Naive thymus-derived CD8-positive, alpha-beta T cell (primary cell): ENCODE data around the gene F11R. TPM values are rescaled to one million over a fixed set of nuclear protein-coding genes. Genes with fewer than 3 reads are reported as not detected.

Source experiments
- ATAC-seq, 2 donors: fragments of 150-1000 bp; cut with Tn5 transposase in 1 of 2; sonication (Bioruptor Pico), chemical (Tn5 transposase) in 1 of 2; 1 replicate in 1 of 2; 2 replicates in 1 of 2; pipeline ENCODE4 v1.10.0; 2021; ENCODE audit warnings: mild to moderate bottlenecking in 2 of 2, moderate library complexity in 2 of 2
- POLR2A ChIA-PET: fragments of 350-600 bp; sonication (Branson Sonifier 250); formaldehyde crosslinking; loops from one replicate; lab custom pipeline; 2021; ENCODE audit warnings: antibody characterized with exemption; lab: Charles Lee
- DNase-seq, 10 donors: peaks; one replicate each; pipeline versions ENCODE4 v3.0.0 to v3.0.0-alpha.2; 2020 to 2022
- H3K27ac Mint-ChIP-seq, 10 donors: one replicate each; pipeline ENCODE4 v1.8.0; 2020 to 2022; ENCODE audit warnings: mild to moderate bottlenecking in 10 of 10, mixed read lengths in 10 of 10, moderate library complexity in 4 of 10, inconsistent platforms in 1 of 10
- H3K27me3 Mint-ChIP-seq, 5 donors: one replicate each; pipeline ENCODE4 v1.8.0; 2021 to 2022; ENCODE audit warnings: mixed read lengths in 5 of 5
- H3K36me3 Mint-ChIP-seq, 3 donors: one replicate each; pipeline ENCODE4 v1.8.0; 2020 to 2022; ENCODE audit warnings: mixed read lengths in 3 of 3, mild to moderate bottlenecking in 2 of 3, inconsistent platforms in 1 of 3
- H3K4me1 Mint-ChIP-seq, 4 donors: one replicate each; pipeline ENCODE4 v1.8.0; 2021 to 2022; ENCODE audit warnings: mixed read lengths in 4 of 4
- H3K4me3 Mint-ChIP-seq, 10 donors: one replicate each; pipeline ENCODE4 v1.8.0; 2020 to 2022; ENCODE audit warnings: mild to moderate bottlenecking in 10 of 10, mixed read lengths in 10 of 10, moderate library complexity in 6 of 10, inconsistent platforms in 1 of 10
- H3K9me3 Mint-ChIP-seq, 9 donors: one replicate each; pipeline ENCODE4 v1.8.0; 2020 to 2022; ENCODE audit warnings: mixed read lengths in 9 of 9, mild to moderate bottlenecking in 3 of 9, inconsistent platforms in 1 of 9, moderate library complexity in 1 of 9
- polyA plus RNA-seq, 3 donors: library from polyadenylated mRNA; unstranded; fragments of 300-500 nt; fragmentation: Illumina TruSeq; gene quantifications; one replicate each; pipeline ENCODE4 v1.2.3, GENCODE V29; 2021
- total RNA-seq, 8 experiments: library from RNA in 2 of 8; stranded (reverse) in 2 of 8; gene quantifications; one replicate each; pipeline ENCODE4 v1.2.3 and lab custom pipeline; 2021 to 2026

F11R gene
- total and polyA plus RNA-seq, 5 experiments from 2014 or later: 6.7 to 16.4 (median 9.0) TPM

- no peaks in the 10 kb centered on the region for H3K27me3 Mint-ChIP-seq
- H3K27ac Mint-ChIP-seq: peak overlapping the region in 5 of 10 donors; percentile 44 to 73 (median 59)
- DNase-seq (no peak), ATAC-seq (no peak)
- POLR2A ChIA-PET: interaction anchor here (1.1 to 1.8 kb wide), 5 partner anchors 8 to 44 kb away, joined by 3 to 9 read pairs (median 4); partner anchors contain the start of genes ARHGAP30, KLHDC9 and USF1
- H3K4me1 Mint-ChIP-seq: peaks cover 19 to 49% (median 41%) of the 10 kb centered on the region in 4 donors
- peaks cover 5 to 94% (median 22%) of the 10 kb centered on the region in 3 donors for H3K36me3 Mint-ChIP-seq
- H3K4me3 Mint-ChIP-seq: no peak overlapping the region
- no peaks in the 10 kb centered on the region for H3K9me3 Mint-ChIP-seq
These were observed 33.3 kb upstream of the F11R start for GRCh38 chr1:161054232-161054631.

DNA sequence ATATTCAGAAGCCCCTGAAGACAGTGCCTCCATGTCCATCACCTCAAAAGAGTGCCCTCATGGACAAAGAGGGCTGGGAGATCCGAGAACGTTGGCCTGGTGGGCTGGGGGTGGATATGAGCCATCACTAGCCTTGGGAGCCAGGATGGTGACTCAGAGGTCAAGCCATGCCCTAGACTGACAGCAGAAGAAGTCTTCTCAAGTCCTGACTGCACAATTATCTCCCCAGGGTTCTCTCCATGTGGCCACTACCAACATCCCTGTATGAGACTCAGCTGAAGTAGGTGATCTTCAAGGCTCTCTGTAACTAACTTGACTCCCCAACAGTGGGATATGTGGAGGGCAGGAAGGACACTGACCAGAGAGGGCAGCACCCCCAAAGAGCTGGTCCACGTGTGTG, 31.9 kb upstream of the F11R start:
- H3K36me3 Mint-ChIP-seq: peaks cover 5 to 93% (median 22%) of the 10 kb centered on the region in 3 donors
- POLR2A ChIA-PET: no interaction called here
- no peaks in the 10 kb centered on the region for H3K27me3 Mint-ChIP-seq
- H3K4me1 Mint-ChIP-seq: peaks cover 26 to 52% (median 47%) of the 10 kb centered on the region in 4 donors
- ATAC-seq: no peak
- peak overlapping the region in 9 of 10 donors; percentile 13 to 90 (median 75) for H3K27ac Mint-ChIP-seq
- H3K4me3 Mint-ChIP-seq: no peak overlapping the region
- DNase-seq: no peak
- H3K9me3 Mint-ChIP-seq: no peaks in the 10 kb centered on the region

GRCh38 chr1:161051219-161051618, 30.3 kb upstream of the F11R start:
- DNase-seq: no peak
- no peak overlapping the region for H3K4me3 Mint-ChIP-seq
- H3K9me3 Mint-ChIP-seq: no peaks in the 10 kb centered on the region
- no peak for ATAC-seq
- H3K27me3 Mint-ChIP-seq: no peaks in the 10 kb centered on the region
- POLR2A ChIA-PET: interaction anchor here (0.8 to 15.7 kb wide), 3 partner anchors 10 to 18 kb away, joined by 3 to 429 read pairs (median 4); partner anchors contain the start of gene ARHGAP30
- peaks cover 0 to 86% (median 19%) of the 10 kb centered on the region in 3 donors for H3K36me3 Mint-ChIP-seq
- peaks cover 22 to 48% (median 41%) of the 10 kb centered on the region in 4 donors for H3K4me1 Mint-ChIP-seq
- peak overlapping the region in 1 of 10 donors; percentile 59 for H3K27ac Mint-ChIP-seq

GRCh38 chr1:161048949-161049722, 28.2 kb upstream of the F11R start:
- H3K36me3 Mint-ChIP-seq: peaks cover 0 to 74% (median 18%) of the 10 kb centered on the region in 3 donors
- POLR2A ChIA-PET: interaction anchor here (0.5 to 15.7 kb wide), 4 partner anchors 10 to 400 kb away, joined by 4 to 429 read pairs (median 4); partner anchors contain the start of genes ARHGAP30 and TSTD1
- no peaks in the 10 kb centered on the region for H3K9me3 Mint-ChIP-seq
- ATAC-seq (no peak), DNase-seq (no peak)
- no peaks in the 10 kb centered on the region for H3K27me3 Mint-ChIP-seq
- no peak overlapping the region for H3K4me3 Mint-ChIP-seq
- peaks cover 33 to 60% (median 47%) of the 10 kb centered on the region in 4 donors for H3K4me1 Mint-ChIP-seq
- H3K27ac Mint-ChIP-seq: peak overlapping the region in 9 of 10 donors; percentile 52 to 98 (median 78)

DNA sequence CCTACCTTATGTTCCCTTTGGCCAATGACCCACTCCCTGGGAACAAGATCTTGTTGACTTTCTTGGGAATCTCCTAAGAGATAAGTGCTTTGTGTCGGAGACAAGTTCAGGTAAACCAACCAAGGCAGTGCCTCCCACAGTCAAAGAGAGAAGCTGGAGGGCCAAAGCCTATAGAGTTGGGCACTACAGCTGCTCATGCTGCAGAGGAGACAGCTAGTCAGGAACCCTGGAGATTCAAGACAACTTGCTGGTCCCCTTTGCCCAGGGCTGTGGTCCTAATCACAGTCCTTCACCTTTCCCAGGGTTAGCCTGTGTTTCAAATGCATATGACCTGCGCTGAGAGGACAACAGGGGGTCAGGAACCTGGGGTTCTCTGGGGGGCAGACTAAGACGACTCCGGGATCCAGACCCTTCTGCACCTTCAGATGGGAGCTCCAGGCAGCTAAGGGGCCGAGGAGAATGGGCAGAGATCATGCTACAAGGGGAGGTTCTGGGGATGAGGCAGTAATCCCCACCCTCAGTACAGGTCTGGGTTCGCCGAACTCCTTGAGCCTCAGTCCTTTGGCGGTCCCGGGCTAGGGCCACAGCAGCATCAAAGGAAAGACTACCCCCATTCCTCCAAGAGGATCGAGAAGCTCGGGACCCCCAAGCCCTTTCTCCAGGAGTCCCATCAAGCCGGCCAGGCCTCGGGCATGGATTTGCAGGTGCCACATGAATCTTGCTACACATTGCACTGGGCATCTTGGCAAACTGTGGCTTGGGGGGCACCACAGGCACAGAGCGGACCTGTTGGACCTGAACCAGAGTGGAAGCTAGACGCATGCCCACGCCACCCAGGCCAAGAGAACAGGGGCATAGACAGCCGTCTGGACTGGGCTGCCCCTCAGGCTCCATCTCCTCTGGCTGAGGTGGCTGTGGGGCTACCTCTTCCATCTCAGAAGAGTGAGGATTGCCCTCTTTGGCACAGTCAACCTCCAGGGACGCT, 26.8 kb upstream of the F11R start:
- Mint-ChIP-seq H3K36me3 (peaks cover 2 to 68% (median 14%) of the 10 kb centered on the region in 3 donors), H3K4me1 (peaks cover 31 to 63% (median 48%) of the 10 kb centered on the region in 4 donors), H3K27me3 (no peaks in the 10 kb centered on the region), H3K4me3 (peak overlapping the region in 3 of 10 donors; percentile 13 to 54 (median 45)), H3K27ac (peak overlapping the region; percentile 79 to 100 (median 98)), H3K9me3 (no peaks in the 10 kb centered on the region)
- DNase-seq: no peak
- ATAC-seq: no peak
- POLR2A ChIA-PET: interaction anchor here (0.6 to 15.7 kb wide), 9 partner anchors 10 to 154 kb away, joined by 3 to 429 read pairs (median 15); partner anchors contain the start of genes ARHGAP30, KLHDC9, NDUFS2 and NIT1

- peaks cover 4 to 68% (median 16%) of the 10 kb centered on the region in 3 donors for H3K36me3 Mint-ChIP-seq
- no peak for DNase-seq
These were observed 25.8 kb upstream of the F11R start for GRCh38 chr1:161046605-161047228.

DNA sequence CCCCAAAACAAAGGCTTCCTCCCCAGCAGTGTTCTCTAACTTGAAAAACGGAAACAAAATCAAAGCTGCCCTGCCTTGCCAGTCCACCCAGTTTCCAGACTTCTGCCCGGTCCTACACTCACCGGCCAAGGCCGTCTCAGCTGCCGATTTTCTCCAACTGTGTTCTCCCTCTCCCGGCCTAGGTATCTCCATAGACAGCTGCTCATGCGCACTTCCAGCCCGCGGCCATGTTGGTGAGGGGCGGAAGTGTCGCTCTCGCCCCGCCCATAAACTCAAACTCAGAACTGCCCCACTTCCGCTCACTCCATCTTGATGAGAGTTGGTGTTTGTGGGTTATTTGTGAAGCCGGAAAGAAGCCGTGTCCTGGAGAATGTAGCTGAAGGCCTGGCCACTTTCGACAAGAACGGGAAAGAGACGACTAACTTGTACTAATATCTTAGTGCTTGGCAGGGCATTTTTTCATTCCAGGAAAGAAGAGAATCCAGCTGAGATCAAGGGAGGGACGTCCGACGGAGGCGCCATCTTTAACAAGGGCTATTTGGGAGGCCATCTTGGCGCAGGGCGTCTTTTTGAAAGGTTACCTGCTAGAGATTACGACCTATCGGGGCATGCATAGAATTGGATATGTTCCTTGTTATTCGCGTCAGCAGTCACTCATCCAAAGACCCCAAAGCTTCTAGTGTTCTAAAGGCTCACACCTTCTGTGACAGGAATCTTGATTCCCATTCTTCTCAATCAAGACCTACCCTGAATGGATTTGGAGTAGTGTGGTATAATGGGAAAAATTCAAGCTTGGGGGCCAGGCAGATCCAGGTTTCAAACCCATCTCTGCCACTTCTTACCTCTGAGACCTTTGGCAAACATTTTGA, 25.0 kb upstream of the F11R start, which contains the start of gene USF1:
TSS of gene USF1 (minus strand) at position 242 of the 869 bp plus-strand sequence. CDS start 2,702 bp downstream, outside the sequence.
- Mint-ChIP-seq H3K27me3 (no peaks in the 10 kb centered on the region), H3K4me1 (peaks cover 33 to 74% (median 56%) of the 10 kb centered on the region in 4 donors), H3K4me3 (peak within 1 kb of the TSS; percentile 91 to 100 (median 96)), H3K9me3 (no peaks in the 10 kb centered on the region), H3K36me3 (peaks cover 4 to 68% (median 19%) of the 10 kb centered on the region in 3 donors), H3K27ac (peak within 1 kb of the TSS; percentile 97 to 100 (median 99))
- DNase-seq: peak; percentile 78 to 96 (median 93)
- POLR2A ChIA-PET: interaction anchor here (0.6 to 15.7 kb wide), 30 partner anchors 8 to 343 kb away, joined by 3 to 429 read pairs (median 6); partner anchors contain the start of genes ARHGAP30, DEDD, F11R and KLHDC9
- ATAC-seq: peak; percentile 70 to 81

More at GRCh38 chr1:161046605-161047228, 25.8 kb upstream of the F11R start:
- peak overlapping the region; percentile 97 to 100 (median 99) for H3K27ac Mint-ChIP-seq
- POLR2A ChIA-PET: interaction anchor here (0.6 to 15.7 kb wide), 21 partner anchors 8 to 250 kb away, joined by 3 to 429 read pairs (median 9); partner anchors contain the start of genes ARHGAP30, DEDD, F11R and KLHDC9
- no peaks in the 10 kb centered on the region for H3K9me3 Mint-ChIP-seq
- no peaks in the 10 kb centered on the region for H3K27me3 Mint-ChIP-seq
- peaks cover 30 to 67% (median 51%) of the 10 kb centered on the region in 4 donors for H3K4me1 Mint-ChIP-seq
- no peak for ATAC-seq
- peak overlapping the region; percentile 65 to 100 (median 95) for H3K4me3 Mint-ChIP-seq

- ATAC-seq: peak; percentile 54 to 65
- peak; percentile 44 to 87 (median 65) for DNase-seq
- Mint-ChIP-seq H3K27me3 (no peaks in the 10 kb centered on the region), H3K4me3 (peak overlapping the region; percentile 91 to 100 (median 96)), H3K9me3 (no peaks in the 10 kb centered on the region), H3K4me1 (peaks cover 33 to 77% (median 56%) of the 10 kb centered on the region in 4 donors), H3K27ac (peak overlapping the region; percentile 97 to 100 (median 99)), H3K36me3 (peaks cover 4 to 67% (median 21%) of the 10 kb centered on the region in 3 donors)
- POLR2A ChIA-PET: interaction anchor here (0.6 to 15.7 kb wide), 27 partner anchors 7 to 344 kb away, joined by 3 to 429 read pairs (median 7); partner anchors contain the start of genes ARHGAP30, DEDD, F11R and KLHDC9
These were observed 24.2 kb upstream of the F11R start for GRCh38 chr1:161044908-161045735.

DNA sequence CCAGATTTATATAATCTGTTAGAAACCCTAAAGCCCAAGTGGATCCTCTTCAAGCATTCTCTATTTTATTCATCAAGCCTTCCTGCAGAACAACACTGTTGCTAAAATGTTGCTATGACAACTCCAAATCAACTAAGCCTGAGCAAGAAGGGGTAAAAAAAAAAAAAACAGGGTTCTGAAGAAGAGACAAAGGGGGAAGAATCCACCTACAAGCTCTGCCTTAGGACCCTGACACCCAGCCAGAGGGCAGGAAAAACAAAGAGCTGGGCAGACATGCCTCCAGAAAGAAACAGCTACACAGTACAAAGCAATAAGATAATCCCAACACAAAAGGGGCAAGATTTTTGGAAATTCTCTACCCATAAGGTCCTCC, 23.6 kb upstream of the F11R start:
- H3K36me3 Mint-ChIP-seq: peaks cover 4 to 67% (median 21%) of the 10 kb centered on the region in 3 donors
- H3K27me3 Mint-ChIP-seq: no peaks in the 10 kb centered on the region
- peaks cover 36 to 79% (median 57%) of the 10 kb centered on the region in 4 donors for H3K4me1 Mint-ChIP-seq
- peak overlapping the region; percentile 97 to 100 (median 98) for H3K27ac Mint-ChIP-seq
- H3K4me3 Mint-ChIP-seq: peak overlapping the region; percentile 91 to 100 (median 96)
- no peaks in the 10 kb centered on the region for H3K9me3 Mint-ChIP-seq
- DNase-seq (peak in 2 of 10 donors; percentile 43 to 67), ATAC-seq (peak; percentile 27 to 28)
- POLR2A ChIA-PET: interaction anchor here (2.3 to 15.7 kb wide), 7 partner anchors 24 to 88 kb away, joined by 7 to 429 read pairs (median 37); partner anchors contain the start of genes ARHGAP30, DEDD, F11R and KLHDC9
